Measurements from ENCODE around the gene LCOR.

Gene LCOR

DNA sequence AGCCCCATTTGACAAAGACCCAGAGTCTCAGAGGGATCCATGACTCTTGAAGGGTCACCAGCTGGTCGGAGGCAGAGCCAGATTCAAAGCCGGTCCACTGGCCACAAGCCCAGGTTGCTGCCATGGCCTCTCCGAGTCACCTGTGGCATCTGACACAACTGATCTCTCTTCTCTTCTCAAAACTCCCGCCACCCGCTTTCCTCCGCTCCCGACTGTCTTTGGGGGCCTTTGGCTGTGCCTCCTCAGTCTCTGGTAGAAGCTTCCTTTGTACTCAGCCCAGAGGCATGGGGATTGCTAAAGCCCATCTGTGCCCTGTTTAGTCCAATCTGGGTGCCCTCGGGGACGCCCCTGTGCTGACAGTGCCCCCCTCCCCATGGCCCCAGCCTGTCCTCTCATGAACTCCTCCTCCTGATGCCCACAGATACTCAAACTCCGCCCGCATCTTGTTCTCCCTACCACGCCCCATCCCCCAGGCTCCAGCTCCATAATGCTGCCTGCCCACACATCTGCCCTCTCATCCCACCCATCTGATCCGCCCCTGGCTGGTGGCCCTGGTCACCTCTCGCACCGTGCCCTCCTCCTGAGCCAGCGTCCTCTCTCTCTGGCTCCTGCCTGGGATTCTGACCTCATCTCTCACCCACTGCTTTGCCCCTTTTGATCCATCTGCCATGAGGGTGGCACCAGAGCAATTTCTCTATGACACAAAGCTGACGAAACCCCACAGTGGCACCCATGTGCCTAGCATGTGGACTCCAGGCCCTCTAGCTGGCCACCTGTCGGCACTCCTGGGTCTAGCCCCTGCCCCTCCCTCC, 203.1 kb downstream of the LCOR start:
- DNase-seq: no peak

DNA sequence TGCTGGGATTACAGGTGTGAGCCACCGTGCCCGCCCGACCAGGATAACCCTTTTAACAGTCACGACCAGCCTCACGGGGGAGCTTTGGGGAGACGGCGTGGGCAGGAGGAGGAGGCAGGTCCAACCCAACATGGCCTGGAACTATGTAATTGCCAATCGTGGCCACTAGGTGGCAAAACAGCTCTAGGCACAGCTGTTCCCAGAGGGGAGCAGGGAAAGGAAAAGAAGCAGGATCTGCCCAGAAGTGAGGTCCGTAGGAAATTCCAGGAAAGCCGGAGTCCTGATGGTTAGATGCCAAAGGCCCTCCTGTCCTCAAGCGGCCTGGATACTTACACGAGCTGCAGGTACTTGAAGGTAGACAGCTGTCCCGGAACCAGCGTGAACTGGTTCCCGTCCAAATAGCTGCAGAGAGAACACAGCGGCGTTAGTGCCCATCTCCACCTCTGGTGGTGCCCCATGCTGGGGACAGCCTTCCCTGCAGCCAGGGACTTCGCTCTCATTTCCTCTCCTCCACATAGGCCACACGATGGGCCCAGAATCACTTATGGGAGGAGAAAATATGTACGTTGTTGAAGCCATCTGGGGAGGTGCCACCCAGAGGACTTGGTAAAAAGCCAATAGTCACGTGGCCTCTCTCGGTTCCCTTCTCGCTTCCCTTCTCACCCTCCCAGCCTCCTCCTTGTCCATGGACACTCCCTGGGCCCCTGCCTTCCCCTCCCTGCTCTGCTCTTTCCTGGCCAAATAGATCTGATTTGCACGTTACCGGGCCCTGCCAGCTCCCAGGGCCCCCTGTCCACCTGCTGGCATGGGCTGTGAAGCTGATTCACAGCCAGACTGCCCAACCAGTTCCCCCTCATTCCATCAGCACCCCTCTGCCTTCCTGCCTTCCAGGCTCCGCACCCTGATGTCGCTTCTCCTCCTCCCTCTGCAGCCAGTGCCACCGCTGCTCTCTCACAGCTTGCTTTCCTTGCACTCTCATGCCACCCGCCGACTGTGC, 205.6 kb downstream of the LCOR start:
- peak; percentile 81 to 88 (median 86) for DNase-seq

- DNase-seq: no peak
Observed at GRCh38 chr10:97038688-97039087, 206.6 kb downstream of the LCOR start.

DNA sequence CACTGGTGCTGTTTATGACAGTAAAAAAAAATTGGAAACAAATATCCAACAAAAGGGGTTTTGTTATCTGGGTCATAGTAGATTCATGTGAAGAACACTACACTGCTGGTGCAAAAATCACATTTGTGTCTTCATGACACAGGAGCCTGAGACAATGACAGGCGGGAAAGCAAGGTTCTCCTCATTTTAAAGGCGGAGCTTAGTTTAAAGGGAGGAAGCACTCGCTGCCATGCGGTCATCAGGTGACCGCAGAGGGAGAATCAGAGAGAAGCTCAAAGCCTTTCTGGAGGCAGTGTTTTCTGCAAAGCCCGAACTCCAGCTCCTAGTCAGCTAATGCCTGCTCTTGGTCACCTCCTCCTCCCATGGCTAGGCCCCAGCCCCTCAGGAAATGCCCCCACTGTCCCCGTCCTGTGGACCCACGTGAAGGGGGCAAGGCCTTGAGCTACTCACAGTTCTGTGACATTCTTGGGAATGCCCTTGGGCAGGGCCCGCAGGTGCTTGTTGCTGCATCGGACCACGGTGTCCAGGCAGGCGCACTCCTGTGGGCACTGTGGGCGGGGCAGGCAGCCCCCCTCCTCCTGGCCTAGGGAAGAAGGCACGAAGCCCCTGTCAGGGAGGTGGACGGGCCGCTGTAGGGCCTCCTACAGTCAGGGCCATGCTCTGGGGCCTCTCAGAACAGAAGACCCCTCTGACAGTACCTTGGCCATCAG, 207.6 kb downstream of the LCOR start:
- DNase-seq: peak in 3 of 4 experiments; percentile 4 to 10 (median 5)

GRCh38 chr10:97040248-97040584, 208.1 kb downstream of the LCOR start:
- no peak for DNase-seq

DNA sequence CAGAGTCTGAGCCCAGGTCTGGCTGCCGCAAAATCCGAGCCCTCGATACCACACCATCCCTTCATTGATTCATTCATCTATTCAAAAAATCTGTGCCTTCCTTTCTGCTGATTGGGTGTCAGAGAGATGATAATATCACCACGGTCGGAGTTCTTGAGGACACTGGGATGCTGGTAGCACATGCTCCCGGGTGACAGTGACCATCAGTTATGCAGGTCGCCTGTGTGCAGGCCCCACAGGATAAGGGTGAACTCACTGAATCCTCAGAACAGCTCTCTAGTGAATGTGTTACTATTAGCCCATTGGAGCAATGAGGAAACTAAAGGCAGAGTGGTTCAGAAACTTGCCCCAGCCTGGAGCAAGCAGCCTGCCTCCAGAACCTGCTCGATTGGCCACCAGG, 208.6 kb downstream of the LCOR start:
- DNase-seq: no peak

GRCh38 chr10:97042081-97042480, 210.0 kb downstream of the LCOR start:
- no peak for DNase-seq

DNA sequence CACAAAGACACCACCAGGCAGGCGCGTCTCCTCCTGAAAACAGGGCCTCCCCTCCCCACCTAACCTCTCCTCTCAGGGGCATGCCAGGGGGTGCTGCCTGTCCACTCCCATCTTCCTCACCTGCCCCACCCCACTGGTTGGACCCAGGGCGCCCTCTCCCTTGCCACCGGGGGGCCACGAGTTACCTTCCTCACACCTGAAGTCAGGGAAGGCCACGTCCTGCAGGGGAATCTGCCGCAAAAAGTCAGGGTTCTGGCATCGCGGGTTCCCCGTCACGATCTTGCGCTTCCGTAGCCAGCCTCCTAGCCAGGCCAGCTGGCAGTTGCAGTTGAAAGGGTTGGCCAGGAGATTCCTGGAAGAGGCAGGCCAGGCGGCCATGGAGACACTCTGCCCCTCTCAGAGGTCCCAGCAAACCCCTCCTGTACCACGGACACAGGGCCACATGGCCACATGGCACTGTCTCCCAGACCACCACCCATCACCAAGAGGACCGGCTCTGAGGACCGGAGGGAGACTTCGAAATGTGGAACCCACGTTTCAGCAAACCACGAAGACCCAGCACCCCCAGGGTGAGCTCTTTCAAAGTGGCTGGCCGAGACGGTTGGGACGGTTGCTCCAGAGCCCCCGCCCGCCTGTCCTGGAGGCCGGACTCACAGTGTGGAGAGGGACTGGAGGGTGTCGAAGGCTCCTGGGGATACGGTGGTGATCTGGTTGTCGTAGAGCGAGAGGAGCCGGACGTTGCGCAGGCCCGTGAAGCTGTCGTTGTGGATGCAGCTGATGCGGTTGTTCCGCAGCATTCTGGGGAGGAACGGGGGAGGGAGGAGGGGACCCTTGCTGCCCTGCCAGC, 210.8 kb downstream of the LCOR start:
- no peak for DNase-seq

GRCh38 chr10:97043563-97043855, 211.4 kb downstream of the LCOR start:
- DNase-seq: no peak

Measured in suppressor macrophage (primary cell).